GM21526 (cell line): Measurements from ENCODE around the gene PSME4.
"Not testable (repeated sequence)": the region's sequence is repeated elsewhere in the genome, so short reads cannot be mapped to it uniquely, and the experiment has no call there.

ENCODE experiments used
- ATAC-seq: cut with Tn5 transposase; IDR thresholded peaks from one replicate; pipeline ENCODE4 v1.9.1; 2021; ENCODE audit warnings: moderate library complexity; ENCODE audit not compliant: unreplicated experiment, low FRiP score

The PSME4 gene

DNA sequence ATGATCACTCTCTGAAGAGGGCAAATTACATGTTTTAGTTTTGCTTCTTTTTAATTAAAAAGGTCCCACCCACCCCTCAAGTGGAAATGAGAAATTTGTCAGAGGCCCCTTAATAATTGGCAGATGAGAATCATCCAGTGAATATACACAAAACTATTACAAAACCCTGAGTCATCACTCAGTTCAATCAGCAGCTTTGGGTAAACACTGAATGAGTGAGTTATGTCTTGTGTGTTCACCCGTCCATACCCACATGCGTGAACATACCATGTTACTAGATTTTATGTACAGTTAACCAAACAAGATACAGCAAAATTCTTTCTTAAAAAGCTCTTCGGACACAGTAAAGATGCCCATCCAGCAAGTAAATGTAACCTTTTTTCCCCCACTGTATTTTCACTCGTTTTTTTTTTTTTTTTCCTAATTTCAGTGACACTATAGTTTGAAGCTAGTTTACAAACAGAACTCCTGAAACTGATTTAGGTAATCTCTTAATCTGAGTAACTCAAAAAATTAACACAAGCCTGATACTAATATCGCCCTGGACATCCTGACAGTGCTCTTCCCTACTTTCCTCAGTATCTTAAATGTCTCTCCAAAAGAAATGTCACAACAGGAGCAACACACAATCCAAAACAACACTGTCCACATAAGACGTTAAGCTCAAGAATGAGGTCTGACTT lies 1.4 kb downstream of the PSME4 start:
- ATAC-seq = no peak

- no peak for ATAC-seq
These were observed 5.7 kb downstream of the PSME4 start for GRCh38 chr2:53964987-53965687.

DNA sequence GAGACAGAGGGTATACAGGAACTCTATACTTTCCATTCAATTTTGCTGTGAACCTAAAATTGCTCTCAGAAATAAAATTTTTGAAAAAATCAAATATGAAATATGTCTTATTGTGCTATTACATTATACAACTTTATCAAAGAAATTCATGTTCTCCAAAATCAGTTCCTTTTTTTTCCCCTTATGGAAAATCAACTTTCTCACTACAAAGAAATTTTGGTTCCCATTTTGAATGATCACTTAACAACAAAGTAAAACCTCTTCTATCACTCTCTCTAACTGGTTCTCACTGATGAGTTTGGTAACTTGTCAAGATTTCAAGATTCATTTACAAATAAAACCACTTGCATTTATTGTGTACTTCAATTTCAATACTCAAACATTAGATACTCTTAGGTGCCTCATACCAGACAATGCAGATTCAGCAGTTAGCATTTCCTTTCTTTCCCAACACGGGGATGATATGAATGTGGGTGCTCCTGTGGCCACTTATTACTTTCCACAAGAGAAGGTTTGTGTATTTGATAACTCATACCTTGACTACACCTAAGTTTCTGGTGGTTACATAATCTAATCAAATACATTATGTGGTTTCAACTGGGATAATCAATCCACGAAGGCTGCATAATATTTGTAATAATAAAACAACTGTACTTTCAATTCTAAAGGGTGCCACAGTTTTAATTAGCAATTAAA lies 6.4 kb downstream of the PSME4 start:
- no peak for ATAC-seq

DNA sequence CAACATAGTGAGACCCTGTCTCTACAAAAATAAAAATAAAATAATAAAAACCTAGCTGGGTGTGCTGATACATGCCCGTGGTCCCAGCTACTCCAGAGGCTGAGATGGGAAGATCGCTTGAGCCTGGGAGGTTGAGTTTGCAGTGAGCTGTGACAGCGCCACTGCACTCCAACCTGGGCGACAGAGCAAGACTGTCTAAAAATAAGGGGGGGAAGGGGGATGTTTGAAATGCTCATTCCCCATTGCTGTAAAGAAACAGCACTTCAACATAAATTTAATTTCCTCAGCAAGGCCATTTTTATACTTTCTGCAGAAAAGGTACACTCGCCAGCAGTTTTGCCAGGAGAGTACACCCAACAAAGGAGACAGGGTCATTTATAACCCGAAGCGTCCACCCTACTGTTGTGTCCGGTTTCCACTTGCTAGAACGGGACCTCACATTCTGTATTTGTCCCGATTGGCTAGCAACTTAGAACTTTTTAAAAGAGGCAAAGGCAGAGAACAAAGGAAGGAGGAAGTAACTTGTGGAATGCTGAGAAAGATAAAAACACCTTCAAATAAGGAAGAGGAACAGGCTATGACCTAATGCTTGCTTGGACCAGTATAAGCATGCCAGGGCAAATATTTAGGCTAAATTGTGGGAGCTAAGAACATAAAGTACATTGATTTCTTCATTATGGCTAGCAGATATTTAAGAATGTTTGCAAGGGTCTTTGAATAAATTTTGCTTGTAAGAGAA lies 9.1 kb downstream of the PSME4 start:
- ATAC-seq = not testable (repeated sequence)

GRCh38 chr2:53960476-53960875 lies 10.3 kb downstream of the PSME4 start:
- no peak for ATAC-seq

GRCh38 chr2:53958443-53958842 lies 12.3 kb downstream of the PSME4 start:
- no peak for ATAC-seq

DNA sequence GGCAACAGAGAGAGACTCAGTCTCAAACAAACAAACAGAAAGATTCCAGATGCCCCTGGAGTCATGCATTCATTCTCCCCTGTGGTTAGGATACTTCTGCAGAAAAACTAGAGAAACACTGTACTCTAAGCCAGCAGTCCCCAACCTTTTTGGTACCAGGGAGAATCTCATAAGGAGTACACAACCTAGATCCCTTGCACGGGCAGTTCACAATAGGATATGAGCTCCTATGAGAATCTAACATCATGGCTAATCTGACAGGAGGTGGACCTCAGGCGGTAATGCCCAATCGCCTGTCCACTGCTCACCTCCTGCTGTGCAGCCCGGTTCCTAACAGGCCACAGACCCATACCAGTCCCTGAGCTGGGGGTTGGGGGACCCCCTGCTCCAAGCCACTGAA lies 18.3 kb downstream of the PSME4 start:
- no peak for ATAC-seq

DNA sequence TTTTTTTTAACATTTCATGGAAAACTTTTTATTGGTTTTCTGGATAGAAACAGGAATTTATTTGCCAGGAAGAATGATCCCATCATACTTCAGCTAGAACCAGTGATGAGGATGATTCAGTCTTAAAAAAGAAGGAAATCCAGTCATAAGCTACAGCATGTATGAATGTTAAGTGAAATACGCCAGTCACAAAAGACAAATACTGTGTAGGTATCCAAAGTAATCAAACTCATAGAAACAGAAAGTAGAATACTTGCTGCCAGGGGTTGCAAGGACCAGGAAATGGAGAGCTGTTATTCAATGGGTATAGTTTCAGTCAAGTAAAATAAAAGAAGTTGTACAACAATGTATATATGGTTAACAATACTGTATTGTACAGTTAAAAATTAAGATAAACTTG lies 21.3 kb downstream of the PSME4 start:
- no peak for ATAC-seq

DNA sequence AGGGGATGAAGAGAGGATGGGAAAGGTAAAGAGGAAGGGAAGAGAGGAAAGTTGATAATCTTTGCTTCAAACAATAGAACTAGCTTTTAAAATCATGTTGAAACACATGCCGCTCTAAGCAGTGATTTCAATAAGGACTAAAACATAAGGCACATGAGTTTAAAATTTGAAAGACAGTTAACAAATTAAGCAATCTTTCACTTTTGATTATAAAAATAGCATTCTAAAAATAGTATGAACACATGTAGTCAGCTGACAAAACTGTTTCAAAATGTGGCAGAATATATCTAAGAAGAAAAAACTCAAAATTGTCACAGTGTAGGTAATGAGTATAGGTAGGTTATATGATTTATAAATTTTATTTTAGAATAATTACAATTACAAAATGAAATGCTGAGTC lies 25.3 kb downstream of the PSME4 start:
- no peak for ATAC-seq

DNA sequence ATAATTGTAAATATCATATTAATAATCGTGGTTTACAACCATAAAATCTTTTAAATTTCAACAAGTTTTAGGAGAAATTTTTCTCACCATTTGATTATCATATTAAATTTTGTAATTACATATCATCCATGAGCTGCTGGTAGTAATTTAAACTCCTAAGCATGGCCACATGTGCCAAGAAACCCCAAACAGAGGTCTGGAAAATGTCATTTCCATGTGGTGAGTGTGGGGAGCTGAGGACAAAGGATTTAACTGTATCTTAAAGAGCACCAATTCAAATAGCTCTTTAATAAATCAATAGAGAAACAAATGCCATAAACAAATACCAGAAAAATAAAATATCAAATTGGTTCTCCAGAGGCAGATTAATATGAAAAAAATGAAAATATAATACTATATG lies 26.3 kb downstream of the PSME4 start:
- no peak for ATAC-seq

DNA sequence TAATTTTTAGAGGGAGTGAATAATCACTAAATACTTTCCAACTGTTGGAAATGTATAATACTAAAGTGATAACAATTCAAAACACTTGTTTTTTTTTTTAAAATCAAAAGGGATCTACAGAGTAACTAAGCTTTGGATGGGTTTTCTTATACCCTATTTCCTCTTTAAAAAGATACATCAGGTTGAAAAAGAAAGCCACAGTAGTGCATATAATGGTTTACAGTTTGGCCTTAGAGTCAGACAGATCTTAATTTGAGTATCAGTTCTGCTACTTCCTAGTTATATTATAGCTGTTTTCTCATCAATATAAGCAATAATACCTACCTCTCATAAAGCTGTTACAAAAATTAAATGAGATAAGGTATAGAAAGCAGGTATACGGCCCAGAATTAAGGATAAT lies 28.5 kb downstream of the PSME4 start:
- ATAC-seq = no peak

GRCh38 chr2:53941749-53942148 lies 29.0 kb downstream of the PSME4 start:
- peak; percentile 64 for ATAC-seq

GRCh38 chr2:53939656-53940055 lies 31.1 kb downstream of the PSME4 start:
- no peak for ATAC-seq

GRCh38 chr2:53938904-53939303 lies 31.9 kb downstream of the PSME4 start:
- no peak for ATAC-seq

DNA sequence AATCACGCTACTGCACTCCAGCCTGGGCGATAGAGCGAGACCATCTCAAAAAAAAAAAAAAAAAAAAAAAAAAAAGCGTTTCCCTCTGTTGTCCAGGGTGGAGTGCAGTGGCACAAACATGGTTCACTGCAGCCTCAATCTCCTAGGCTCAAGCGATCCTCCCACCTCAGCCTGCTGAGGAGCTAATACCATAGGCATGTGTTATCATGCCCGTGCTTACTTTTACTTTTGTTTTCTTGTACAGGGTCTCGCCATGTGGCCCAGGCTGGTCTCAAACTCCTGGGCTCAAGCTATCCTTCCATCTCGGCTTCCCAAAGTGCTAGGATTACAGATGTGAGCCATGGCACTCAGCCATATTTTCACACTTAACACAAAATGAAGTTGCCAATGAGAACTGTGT lies 37.5 kb downstream of the PSME4 start:
- no peak for ATAC-seq

DNA sequence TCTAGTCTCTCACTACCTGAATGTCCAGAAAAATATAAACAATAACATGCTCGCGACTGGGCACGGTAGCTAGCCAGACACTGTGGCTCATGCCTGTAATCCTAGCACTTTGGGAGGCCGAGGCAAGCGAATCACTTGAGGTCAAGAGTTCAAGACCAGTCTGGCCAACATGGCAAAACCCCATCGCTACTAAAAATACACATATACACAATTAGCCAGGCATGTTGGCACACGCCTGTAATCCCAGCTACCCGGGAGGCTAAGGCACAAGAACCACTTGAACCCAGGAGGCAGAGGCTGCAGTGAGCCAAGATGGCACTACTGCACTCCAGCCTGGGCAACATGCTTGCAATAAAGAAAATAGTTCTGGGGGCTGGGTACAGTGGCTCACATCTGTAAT lies 44.5 kb downstream of the PSME4 start:
- not testable (repeated sequence) for ATAC-seq

DNA sequence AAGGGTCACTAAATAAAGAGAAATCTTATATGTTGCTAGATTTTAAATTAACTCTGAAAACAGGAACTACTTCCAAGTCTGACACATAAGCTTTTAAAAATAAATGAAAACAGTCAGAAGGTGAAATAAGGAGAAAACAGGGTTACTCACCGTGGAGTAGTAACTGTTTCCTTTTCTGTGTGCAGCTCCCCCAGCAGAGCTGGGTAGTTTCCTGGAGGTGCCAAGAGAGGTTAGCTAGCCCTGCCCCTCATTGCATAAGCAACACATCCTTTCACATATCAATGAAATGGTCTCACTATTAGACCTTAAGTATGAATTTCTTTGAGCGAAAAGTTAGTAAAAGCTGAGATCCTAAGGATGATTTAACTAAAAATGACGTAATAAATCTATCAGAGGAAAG lies 57.1 kb downstream of the PSME4 start:
- peak; percentile 62 for ATAC-seq

DNA sequence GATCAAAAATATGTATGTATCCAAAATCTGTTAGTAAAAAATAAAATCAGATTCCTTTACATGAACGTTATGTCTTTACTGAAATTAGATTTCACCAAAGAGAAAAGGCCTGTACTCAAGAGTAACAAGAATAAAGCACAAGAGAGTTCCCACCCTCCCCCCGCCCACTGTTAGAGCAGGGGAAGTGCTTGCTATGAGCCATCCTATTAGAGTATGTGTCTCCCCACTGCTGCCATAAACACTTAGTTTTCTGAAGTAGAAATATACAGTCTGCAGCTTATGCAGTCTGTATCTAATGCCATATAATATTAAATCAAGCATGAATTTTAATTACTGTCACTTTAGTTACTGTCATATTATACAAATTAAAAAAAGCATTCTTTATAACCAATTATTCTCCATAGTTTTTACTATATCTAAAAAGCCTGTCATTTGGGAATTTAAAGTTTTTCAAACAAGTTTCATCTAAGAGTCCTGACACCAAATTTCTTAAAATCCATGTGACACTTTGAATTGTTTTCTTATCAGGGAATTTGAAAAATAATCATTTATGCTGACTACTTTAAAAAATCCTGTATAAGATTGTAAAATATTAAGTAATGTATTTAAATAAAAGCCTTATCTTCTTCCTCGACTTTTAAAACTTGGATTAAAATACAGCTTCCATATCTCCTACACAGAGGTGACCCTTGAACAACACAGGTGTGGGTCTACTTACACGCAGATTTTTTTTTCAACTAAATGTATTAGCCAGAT lies 59.2 kb downstream of the PSME4 start:
- no peak for ATAC-seq

GRCh38 chr2:53907582-53907981 lies 63.2 kb downstream of the PSME4 start:
- ATAC-seq = no peak

DNA sequence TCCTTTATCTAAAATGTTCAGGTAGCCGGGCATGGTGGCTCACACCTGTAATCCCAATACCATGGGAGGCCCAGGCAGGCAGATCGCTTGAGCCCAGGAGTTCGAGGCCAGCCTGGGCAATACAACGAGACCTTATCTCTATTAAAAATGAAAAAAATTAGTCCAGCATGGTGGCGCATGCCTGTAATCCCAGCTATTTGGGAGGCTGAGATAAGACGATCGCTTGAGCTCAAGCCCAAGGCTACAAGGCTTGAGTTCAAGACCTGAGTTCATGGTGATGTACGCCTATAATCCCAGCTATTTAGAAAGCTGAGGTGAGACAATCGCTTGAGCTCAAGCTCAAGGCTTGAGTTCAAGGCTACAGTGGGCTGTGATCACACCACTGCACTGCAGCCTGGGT lies 65.4 kb downstream of the PSME4 start:
- no peak for ATAC-seq
